SJCRH30 (cell line): ENCODE data around the gene SH3BP5. TPM values are rescaled to one million over a fixed set of nuclear protein-coding genes. Genes with fewer than 3 reads are reported as not detected.
"Not testable (repeated sequence)": the region's sequence is repeated elsewhere in the genome, so short reads cannot be mapped to it uniquely, and the experiment has no call there.

ENCODE experiments used
- DNase-seq, 2 experiments: peaks; one replicate each; pipeline ENCODE4 v3.0.0-alpha.2; 2015 to 2020
- H3K27ac ChIP-seq: fragments of 250-450 bp; sonication (Bioruptor Pico); 2 replicates; pipeline ENCODE4 v1.5.1; 2020; ENCODE audit warnings: mild to moderate bottlenecking, moderate library complexity
- H3K27me3 ChIP-seq: fragments of 250-450 bp; sonication (Bioruptor Pico); 2 replicates; pipeline ENCODE4 v1.5.1; 2020; ENCODE audit warnings: mild to moderate bottlenecking, moderate library complexity
- H3K36me3 ChIP-seq: fragments of 250-450 bp; sonication (Bioruptor Pico); 2 replicates; pipeline ENCODE4 v1.5.1; 2020; ENCODE audit warnings: mild to moderate bottlenecking, moderate library complexity
- H3K4me1 ChIP-seq: fragments of 250-450 bp; sonication (Bioruptor Pico); 2 replicates; pipeline ENCODE4 v1.5.1; 2020; ENCODE audit warnings: mild to moderate bottlenecking, moderate library complexity
- H3K4me3 ChIP-seq: fragments of 250-450 bp; sonication (Bioruptor Pico); 2 replicates; pipeline ENCODE4 v1.5.1; 2020; ENCODE audit warnings: mild to moderate bottlenecking, moderate library complexity
- H3K9me3 ChIP-seq: fragments of 250-450 bp; sonication (Bioruptor Pico); replicated peaks from 2 replicates; pipeline ENCODE4 v1.5.1; 2020; ENCODE audit warnings: mild to moderate bottlenecking, moderate library complexity
- total RNA-seq: library from RNA; depleted of rRNA; stranded (reverse); fragments of >200 nt; shearing (Covaris generic); gene quantifications from 2 replicates; pipeline ENCODE4 v1.2.3, GENCODE V29; 2014

The SH3BP5 gene
- total RNA-seq, 1 experiment from 2014 or later, result 8.5 TPM

- DNase-seq, result no peak
These were observed 23.8 kb upstream of the SH3BP5 start for GRCh38 chr3:15356176-15356575.

GRCh38 chr3:15355086-15355485 lies 22.7 kb upstream of the SH3BP5 start:
- Histone ChIP-seq H3K4me1 (no peaks in the 10 kb centered on the region), H3K36me3 (no peaks in the 10 kb centered on the region), H3K4me3 (no peak overlapping the region), H3K27ac (no peak overlapping the region), H3K27me3 (no peaks in the 10 kb centered on the region), H3K9me3 (no peaks in the 10 kb centered on the region)
- DNase-seq, result no peak

More at GRCh38 chr3:15356176-15356575, 23.8 kb upstream of the SH3BP5 start:
- Histone ChIP-seq H3K4me1 (no peaks in the 10 kb centered on the region), H3K4me3 (no peak overlapping the region), H3K27me3 (no peaks in the 10 kb centered on the region), H3K27ac (no peak overlapping the region), H3K36me3 (no peaks in the 10 kb centered on the region), H3K9me3 (no peaks in the 10 kb centered on the region)

- H3K4me1 ChIP-seq, result no peaks in the 10 kb centered on the region
- DNase-seq, result no peak
- no peaks in the 10 kb centered on the region for H3K36me3 ChIP-seq
- no peaks in the 10 kb centered on the region for H3K27me3 ChIP-seq
- no peak overlapping the region for H3K4me3 ChIP-seq
- H3K27ac ChIP-seq, result no peak overlapping the region
- no peaks in the 10 kb centered on the region for H3K9me3 ChIP-seq
These were observed 22.1 kb upstream of the SH3BP5 start for GRCh38 chr3:15354485-15354884.

GRCh38 chr3:15350141-15350540 lies 17.8 kb upstream of the SH3BP5 start:
- Histone ChIP-seq H3K27me3 (no peaks in the 10 kb centered on the region), H3K9me3 (no peaks in the 10 kb centered on the region), H3K36me3 (no peaks in the 10 kb centered on the region), H3K27ac (no peak overlapping the region), H3K4me1 (no peaks in the 10 kb centered on the region), H3K4me3 (no peak overlapping the region)
- DNase-seq, result no peak

- H3K27me3 ChIP-seq, H3K27ac ChIP-seq, H3K9me3 ChIP-seq, H3K36me3 ChIP-seq, H3K4me3 ChIP-seq, DNase-seq, H3K4me1 ChIP-seq: not testable (repeated sequence)
These were observed 17.1 kb upstream of the SH3BP5 start for GRCh38 chr3:15349438-15349837.

- no peak for DNase-seq
- no peaks in the 10 kb centered on the region for H3K27me3 ChIP-seq
- no peak overlapping the region for H3K4me3 ChIP-seq
- no peaks in the 10 kb centered on the region for H3K36me3 ChIP-seq
- no peak overlapping the region for H3K27ac ChIP-seq
- H3K4me1 ChIP-seq, result no peaks in the 10 kb centered on the region
- no peaks in the 10 kb centered on the region for H3K9me3 ChIP-seq
These were observed 15.9 kb upstream of the SH3BP5 start for GRCh38 chr3:15348246-15348645.

- DNase-seq, result no peak
- Histone ChIP-seq H3K27ac (no peak overlapping the region), H3K27me3 (0 out of 2 replicates have a peak, but pooled peaks cover 4% of the 10 kb centered on the region), H3K4me1 (no peaks in the 10 kb centered on the region), H3K4me3 (no peak overlapping the region), H3K36me3 (no peaks in the 10 kb centered on the region), H3K9me3 (no peaks in the 10 kb centered on the region)
These were observed 15.3 kb upstream of the SH3BP5 start for GRCh38 chr3:15347737-15348110.

- H3K36me3 ChIP-seq, result no peaks in the 10 kb centered on the region
- H3K27ac ChIP-seq, result no peak overlapping the region
- H3K4me1 ChIP-seq, result no peaks in the 10 kb centered on the region
- no peak for DNase-seq
- no peaks in the 10 kb centered on the region for H3K9me3 ChIP-seq
- no peak overlapping the region for H3K4me3 ChIP-seq
- 0 out of 2 replicates have a peak, but pooled peaks cover 4% of the 10 kb centered on the region for H3K27me3 ChIP-seq
These were observed 14.8 kb upstream of the SH3BP5 start for GRCh38 chr3:15347063-15347736.

- H3K27me3 ChIP-seq, result 0 out of 2 replicates have a peak, but pooled peaks cover 4% of the 10 kb centered on the region
- H3K4me1 ChIP-seq, result no peaks in the 10 kb centered on the region
- no peaks in the 10 kb centered on the region for H3K36me3 ChIP-seq
- no peaks in the 10 kb centered on the region for H3K9me3 ChIP-seq
- no peak overlapping the region for H3K27ac ChIP-seq
- no peak overlapping the region for H3K4me3 ChIP-seq
- no peak for DNase-seq
These were observed 14.1 kb upstream of the SH3BP5 start for GRCh38 chr3:15346516-15346915.

GRCh38 chr3:15345608-15346137 lies 13.3 kb upstream of the SH3BP5 start:
- H3K9me3 ChIP-seq, result no peaks in the 10 kb centered on the region
- 0 out of 2 replicates have a peak, but pooled peaks cover 4% of the 10 kb centered on the region for H3K27me3 ChIP-seq
- no peaks in the 10 kb centered on the region for H3K36me3 ChIP-seq
- H3K27ac ChIP-seq, result no peak overlapping the region
- no peak overlapping the region for H3K4me3 ChIP-seq
- no peak for DNase-seq
- no peaks in the 10 kb centered on the region for H3K4me1 ChIP-seq

- no peaks in the 10 kb centered on the region for H3K4me1 ChIP-seq
- no peaks in the 10 kb centered on the region for H3K36me3 ChIP-seq
- no peak overlapping the region for H3K4me3 ChIP-seq
- no peaks in the 10 kb centered on the region for H3K9me3 ChIP-seq
- peak; percentile 33 to 57 for DNase-seq
- 0 out of 2 replicates have a peak, but pooled peaks cover 4% of the 10 kb centered on the region for H3K27me3 ChIP-seq
- H3K27ac ChIP-seq, result no peak overlapping the region
These were observed 12.8 kb upstream of the SH3BP5 start for GRCh38 chr3:15345066-15345607.

- H3K4me3 ChIP-seq, result no peak overlapping the region
- H3K36me3 ChIP-seq, result no peaks in the 10 kb centered on the region
- no peak for DNase-seq
- 0 out of 2 replicates have a peak, but pooled peaks cover 4% of the 10 kb centered on the region for H3K27me3 ChIP-seq
- no peaks in the 10 kb centered on the region for H3K4me1 ChIP-seq
- no peak overlapping the region for H3K27ac ChIP-seq
- no peaks in the 10 kb centered on the region for H3K9me3 ChIP-seq
These were observed 10.6 kb upstream of the SH3BP5 start for GRCh38 chr3:15342945-15343344.

GRCh38 chr3:15342246-15342645 lies 9.9 kb upstream of the SH3BP5 start:
- H3K9me3 ChIP-seq, result no peaks in the 10 kb centered on the region
- H3K27ac ChIP-seq, result no peak overlapping the region
- DNase-seq, result no peak

GRCh38 chr3:15341030-15341726 lies 8.8 kb upstream of the SH3BP5 start:
- Histone ChIP-seq H3K9me3 (no peaks in the 10 kb centered on the region), H3K4me1 (no peaks in the 10 kb centered on the region), H3K27me3 (0 out of 2 replicates have a peak, but pooled peaks cover 4% of the 10 kb centered on the region), H3K27ac (no peak overlapping the region), H3K4me3 (no peak overlapping the region), H3K36me3 (no peaks in the 10 kb centered on the region)
- no peak for DNase-seq

More at GRCh38 chr3:15342246-15342645, 9.9 kb upstream of the SH3BP5 start:
- H3K4me1 ChIP-seq, result no peaks in the 10 kb centered on the region
- no peaks in the 10 kb centered on the region for H3K36me3 ChIP-seq
- H3K27me3 ChIP-seq, result 0 out of 2 replicates have a peak, but pooled peaks cover 4% of the 10 kb centered on the region
- H3K4me3 ChIP-seq, result no peak overlapping the region

GRCh38 chr3:15339786-15340215 lies 7.4 kb upstream of the SH3BP5 start:
- Histone ChIP-seq H3K4me3 (no peak overlapping the region), H3K36me3 (no peaks in the 10 kb centered on the region), H3K27ac (no peak overlapping the region), H3K4me1 (no peaks in the 10 kb centered on the region), H3K9me3 (no peaks in the 10 kb centered on the region), H3K27me3 (0 out of 2 replicates have a peak, but pooled peaks cover 4% of the 10 kb centered on the region)
- DNase-seq, result no peak
